ENCODE measurements around the gene PALB2.

The PALB2 gene

GRCh38 chr16:23581764-23582163, 59.3 kb downstream of the PALB2 start:
- no peak overlapping the region for H3K27ac ChIP-seq

GRCh38 chr16:23580391-23580790, 60.7 kb downstream of the PALB2 start:
- DNase-seq (ENCODE audit: low spot score), result no peak
- H3K4me3 ChIP-seq, result no peak overlapping the region
- no peak overlapping the region for H3K27ac ChIP-seq
- no peak for TF ChIP-seq CTCF (IDR thresholded peaks at IDR 0.05)

More at GRCh38 chr16:23581764-23582163, 59.3 kb downstream of the PALB2 start:
- no peak for TF ChIP-seq CTCF (IDR thresholded peaks at IDR 0.05)
- DNase-seq (ENCODE audit: low spot score), result no peak
- no peak overlapping the region for H3K4me3 ChIP-seq

GRCh38 chr16:23579371-23579770, 61.7 kb downstream of the PALB2 start:
- Histone ChIP-seq H3K4me3 (no peak overlapping the region), H3K27ac (no peak overlapping the region)
- DNase-seq (ENCODE audit: low spot score), result no peak
- no peak for TF ChIP-seq CTCF (IDR thresholded peaks at IDR 0.05)

GRCh38 chr16:23578101-23578830, 62.8 kb downstream of the PALB2 start:
- Histone ChIP-seq H3K27ac (no peak overlapping the region), H3K4me3 (no peak overlapping the region)
- no peak for TF ChIP-seq CTCF (IDR thresholded peaks at IDR 0.05)
- no peak for DNase-seq (ENCODE audit: low spot score)

- DNase-seq (ENCODE audit: low spot score), result no peak
- no peak for TF ChIP-seq CTCF (IDR thresholded peaks at IDR 0.05)
- Histone ChIP-seq H3K27ac (no peak overlapping the region), H3K4me3 (no peak overlapping the region)
Measured at GRCh38 chr16:23577493-23577892, 63.6 kb downstream of the PALB2 start.

- DNase-seq (ENCODE audit: low spot score), result no peak
- no peak overlapping the region for H3K4me3 ChIP-seq
- no peak overlapping the region for H3K27ac ChIP-seq
- TF ChIP-seq CTCF (IDR thresholded peaks at IDR 0.05), result no peak
Measured at GRCh38 chr16:23575834-23576233, 65.3 kb downstream of the PALB2 start.

GRCh38 chr16:23573817-23574216, 67.3 kb downstream of the PALB2 start:
- no peak overlapping the region for H3K4me3 ChIP-seq
- TF ChIP-seq CTCF (IDR thresholded peaks at IDR 0.05), result no peak
- DNase-seq (ENCODE audit: low spot score), result no peak
- no peak overlapping the region for H3K27ac ChIP-seq

Data from coronary artery (tissue), 2 donors.